HG02938 (cell line): ENCODE results near the gene CLIC1.
"Not testable (repeated sequence)": the region's sequence is repeated elsewhere in the genome, so short reads cannot be mapped to it uniquely, and the experiment has no call there.

Experiments used
- ATAC-seq: cut with Tn5 transposase; IDR thresholded peaks from one replicate; pipeline ENCODE4 v1.9.1; 2021; ENCODE audit warnings: mild to moderate bottlenecking, moderate library complexity; ENCODE audit not compliant: unreplicated experiment

CLIC1 gene

DNA sequence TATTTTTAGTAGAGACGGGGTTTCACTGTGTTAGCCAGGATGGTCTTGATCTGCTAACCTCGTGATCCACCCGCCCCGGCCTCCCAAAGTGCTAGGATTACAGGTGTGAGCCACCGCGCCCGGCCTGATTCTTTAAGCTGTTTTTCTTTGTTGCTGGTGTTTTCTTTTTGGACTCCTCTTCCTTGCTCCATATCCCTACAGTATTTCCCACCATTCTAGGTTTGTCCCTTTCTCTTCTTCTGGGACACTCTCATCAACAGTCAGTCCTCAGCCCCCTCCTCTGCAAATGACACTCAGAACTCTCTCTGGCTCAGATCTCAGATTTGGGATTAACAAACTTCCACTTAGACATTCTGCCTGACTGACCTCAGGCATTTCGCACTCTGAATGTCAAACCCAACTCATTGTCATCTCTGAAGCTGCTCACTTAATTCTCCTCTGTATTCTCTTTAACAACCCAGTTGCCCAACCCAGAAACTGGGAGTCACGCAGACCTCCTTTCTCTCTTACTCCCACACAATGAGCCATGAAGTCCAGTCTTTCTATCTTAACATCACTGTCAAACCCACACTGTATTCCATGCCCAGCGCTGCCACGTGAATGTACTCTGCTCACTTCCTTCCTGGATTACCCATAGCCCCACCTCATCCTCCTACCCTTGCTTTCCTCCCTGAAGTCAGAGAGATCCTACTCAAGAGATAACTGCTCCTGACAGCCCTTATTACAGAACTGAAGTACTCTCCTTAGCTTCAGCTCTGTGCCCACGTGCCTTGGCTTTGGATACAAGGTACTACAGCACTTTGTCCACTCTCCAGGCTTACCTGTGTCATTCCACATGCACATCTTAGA lies 10.6 kb downstream of the CLIC1 start:
- ATAC-seq, result no peak

DNA sequence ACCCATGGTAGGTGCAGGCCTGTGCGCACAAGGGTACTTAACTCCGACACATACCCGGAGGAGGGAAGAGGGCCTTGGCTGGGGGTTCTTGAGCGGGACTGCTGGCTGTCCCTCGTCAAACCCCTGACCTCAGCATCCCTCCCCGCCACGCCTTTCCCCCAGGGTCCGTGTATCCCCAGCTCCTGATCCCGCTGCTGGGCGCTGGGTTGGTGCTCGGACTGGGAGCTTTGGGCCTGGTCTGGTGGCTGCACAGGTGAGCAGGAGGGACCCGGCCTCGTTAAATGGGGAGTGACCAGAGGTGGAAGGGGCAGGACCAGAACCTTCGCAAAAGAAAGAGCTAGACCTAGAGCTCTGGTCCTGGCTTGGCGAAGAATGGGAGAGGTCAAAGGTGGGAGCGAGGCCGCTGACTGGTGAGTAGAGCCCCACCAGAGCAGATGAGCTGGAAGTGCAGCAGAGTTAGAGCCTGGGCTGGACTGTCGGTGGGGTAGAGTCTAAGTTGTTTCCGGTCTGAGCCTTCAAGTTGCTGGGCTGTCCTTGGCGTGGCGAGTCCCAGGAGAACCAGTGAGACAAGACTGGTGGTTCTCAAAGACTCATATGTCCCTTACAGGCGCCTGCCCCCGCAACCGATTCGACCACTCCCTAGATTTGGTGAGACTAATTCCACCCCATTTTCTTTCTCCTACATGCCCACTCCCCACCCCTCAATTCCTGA lies 12.2 kb downstream of the CLIC1 start:
- no peak for ATAC-seq

DNA sequence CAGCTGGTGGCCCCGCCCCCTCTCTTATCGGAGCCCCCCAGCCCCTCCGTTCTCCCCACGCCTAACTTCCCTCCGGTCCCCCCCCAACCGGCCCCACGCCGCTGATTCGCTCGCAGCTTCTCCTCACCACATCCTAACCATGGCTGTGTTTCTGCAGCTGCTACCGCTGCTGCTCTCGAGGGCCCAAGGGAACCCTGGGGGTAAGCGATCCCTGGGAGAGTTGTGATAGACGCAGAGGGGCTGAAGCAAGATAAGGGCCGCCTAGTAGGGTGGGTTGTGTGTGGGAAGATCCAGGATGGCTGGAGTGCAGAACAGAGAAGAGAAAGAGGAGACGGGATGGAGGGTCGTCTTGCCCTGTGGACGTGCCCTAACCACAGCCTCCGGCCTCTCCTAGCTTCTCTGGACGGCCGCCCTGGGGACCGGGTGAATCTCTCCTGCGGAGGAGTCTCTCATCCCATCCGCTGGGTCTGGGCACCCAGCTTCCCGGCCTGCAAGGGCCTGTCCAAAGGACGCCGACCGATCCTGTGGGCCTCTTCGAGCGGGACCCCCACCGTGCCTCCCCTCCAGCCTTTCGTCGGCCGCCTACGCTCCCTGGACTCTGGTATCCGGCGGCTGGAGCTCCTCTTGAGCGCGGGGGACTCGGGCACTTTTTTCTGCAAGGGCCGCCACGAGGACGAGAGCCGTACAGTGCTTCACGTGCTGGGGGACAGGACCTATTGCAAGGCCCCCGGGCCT lies 12.9 kb downstream of the CLIC1 start, which contains the start of gene MPIG6B:
Gene MPIG6B (plus strand): TSS at position 129 of the 735 bp plus-strand sequence. CDS start 11 bp downstream, at position 140.
- no peak for ATAC-seq

DNA sequence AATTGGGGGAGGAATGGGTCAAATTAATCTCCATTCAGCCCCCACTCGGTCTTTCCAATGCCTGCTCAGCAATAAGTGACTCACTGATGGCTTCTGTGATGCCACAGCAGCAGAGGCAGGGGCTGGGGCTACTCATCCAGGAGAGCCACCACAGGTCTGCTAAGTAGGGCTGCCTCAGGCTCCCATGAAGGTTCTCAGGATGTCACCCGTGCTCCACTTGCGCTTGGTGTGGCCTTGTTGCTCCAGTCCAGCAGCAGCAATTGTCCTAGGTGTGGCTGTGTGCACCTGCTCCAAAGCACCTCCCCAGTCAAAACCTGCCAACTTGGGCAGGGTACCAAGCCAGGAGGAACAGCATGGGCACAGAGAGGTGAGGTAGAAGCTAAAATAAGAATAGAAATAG lies 14.2 kb downstream of the CLIC1 start:
- ATAC-seq, result no peak

DNA sequence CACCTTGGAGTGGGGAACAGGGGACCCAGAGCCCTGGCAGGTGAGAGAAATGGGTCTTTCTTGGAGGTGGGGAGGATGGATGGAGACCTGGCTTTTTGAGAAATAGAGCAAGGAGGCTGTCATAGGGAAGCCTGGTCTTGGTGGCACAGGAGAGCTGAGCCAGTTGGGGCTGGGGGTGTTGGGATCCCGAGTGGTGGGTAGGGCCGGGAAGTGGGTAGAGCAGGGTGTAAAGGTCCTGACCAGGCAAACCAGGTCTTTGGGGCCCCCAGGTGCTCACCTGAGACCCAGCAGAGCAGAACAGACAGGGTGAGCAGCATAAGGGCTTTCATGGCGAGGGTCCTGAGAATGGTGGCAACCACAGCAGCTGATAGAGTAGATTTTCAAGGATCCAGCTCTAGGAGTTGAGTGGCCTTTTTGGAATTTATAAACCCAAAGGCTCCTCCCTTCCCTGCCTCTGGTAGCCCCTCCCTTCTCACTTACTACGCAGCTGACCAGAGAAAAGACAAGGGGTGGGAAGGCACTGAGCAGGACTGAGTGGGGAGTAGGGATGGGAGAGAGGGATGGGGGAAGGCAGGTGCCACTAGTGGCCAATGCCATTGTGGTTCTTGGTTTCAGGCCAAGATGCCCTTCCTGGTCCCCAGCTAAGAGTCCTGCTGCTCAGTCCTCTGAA lies 14.8 kb downstream of the CLIC1 start, which contains the start of gene LY6G6C:
Gene LY6G6C (minus strand): TSS at position 396 of the 670 bp plus-strand sequence. CDS start 67 bp downstream, at position 329.
- no peak for ATAC-seq

DNA sequence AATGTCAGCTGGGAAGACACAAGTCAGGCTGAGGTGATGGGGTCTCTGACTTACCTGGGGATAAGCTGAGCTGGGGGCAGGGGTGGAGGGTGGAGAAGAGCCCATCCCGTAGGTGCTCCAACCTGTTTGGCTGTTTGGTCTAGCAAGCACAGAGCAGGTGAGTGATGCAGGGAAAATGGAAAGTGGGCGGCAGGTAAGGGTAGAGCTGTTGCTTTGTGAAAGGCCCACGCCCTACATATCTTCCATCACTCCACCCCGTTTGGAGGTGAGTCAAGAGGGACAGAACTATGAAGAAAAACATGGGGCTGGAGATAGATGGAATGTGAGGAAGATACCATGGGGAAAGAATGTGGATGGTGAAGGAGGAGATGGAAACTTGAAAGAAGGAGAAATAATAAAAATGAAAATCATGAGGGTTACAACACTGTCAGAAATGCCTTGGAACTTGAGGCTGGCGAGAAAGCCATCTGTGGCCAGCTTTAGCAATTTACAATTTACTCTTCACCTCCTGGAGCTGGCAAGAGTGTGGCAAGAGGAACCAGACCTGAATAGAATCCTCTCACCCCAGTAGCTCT lies 16.0 kb downstream of the CLIC1 start:
- ATAC-seq, result no peak

DNA sequence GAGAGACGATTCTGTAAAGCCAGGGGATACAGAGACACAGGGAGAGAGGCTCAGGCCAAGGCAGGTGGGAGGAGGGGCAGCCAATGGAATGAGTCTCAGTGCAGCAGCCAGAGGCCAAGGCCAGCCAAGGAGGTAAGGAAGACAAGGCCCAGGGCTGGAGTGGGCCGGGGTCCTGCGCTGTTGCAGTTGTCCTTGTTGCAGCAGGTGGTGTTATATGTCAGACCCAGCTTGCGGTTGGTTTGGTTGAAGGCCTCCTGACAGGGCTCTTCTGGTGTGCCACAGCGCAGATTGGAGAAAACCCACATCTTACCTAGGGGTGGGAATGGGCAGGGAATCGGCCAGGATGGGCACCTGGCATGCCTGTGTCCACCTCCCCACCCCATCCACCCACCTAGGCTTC lies 17.3 kb downstream of the CLIC1 start:
- no peak for ATAC-seq

DNA sequence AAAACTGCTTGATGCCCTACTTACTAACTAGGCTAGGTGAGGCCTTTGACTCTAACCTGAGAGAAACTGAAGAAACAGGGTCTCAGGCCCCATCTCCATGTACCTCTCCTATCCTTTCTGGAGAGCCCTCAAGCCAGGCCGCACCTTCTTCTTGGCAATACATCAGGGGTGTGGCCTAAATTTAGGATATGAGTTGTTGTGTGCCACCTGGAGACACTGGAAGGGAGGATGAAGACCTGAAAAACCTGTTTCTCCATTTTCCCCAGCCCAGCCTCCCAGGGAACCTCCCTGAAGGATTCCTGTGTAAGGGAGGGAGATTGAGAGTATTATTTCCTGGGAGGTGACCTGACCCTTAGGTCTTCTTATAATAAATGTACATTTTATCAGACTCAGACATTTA lies 18.1 kb downstream of the CLIC1 start:
- no peak for ATAC-seq

DNA sequence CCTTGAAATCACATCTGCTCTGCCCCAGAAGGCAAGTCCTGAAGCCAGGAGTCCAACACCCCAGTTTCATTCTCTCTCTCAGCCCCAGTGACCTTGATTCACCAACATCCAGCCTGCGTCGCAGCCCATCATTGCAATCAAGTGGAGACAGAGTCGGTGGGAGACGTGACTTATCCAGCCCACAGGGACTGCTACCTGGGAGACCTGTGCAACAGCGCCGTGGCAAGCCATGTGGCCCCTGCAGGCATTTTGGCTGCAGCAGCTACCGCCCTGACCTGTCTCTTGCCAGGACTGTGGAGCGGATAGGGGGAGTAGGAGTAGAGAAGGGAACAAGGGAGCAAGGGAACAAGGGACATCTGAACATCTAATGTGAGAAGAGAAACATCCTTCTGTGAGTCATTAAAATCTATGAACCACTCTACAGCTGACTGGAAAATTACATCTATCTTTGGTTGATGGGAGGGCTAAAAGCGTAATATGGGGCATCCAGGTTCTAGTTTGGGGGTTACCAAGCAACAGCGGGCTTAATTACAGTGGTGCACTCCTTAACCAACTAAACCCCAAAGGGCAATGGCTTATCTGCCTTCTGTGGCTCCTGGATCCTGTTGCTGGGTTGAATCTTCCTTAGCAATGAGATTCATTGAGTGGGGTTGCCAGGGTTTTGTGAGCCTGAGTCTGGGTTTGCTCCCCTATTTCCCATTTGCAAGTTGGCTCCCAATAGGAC lies 18.7 kb downstream of the CLIC1 start:
- ATAC-seq, result no peak

DNA sequence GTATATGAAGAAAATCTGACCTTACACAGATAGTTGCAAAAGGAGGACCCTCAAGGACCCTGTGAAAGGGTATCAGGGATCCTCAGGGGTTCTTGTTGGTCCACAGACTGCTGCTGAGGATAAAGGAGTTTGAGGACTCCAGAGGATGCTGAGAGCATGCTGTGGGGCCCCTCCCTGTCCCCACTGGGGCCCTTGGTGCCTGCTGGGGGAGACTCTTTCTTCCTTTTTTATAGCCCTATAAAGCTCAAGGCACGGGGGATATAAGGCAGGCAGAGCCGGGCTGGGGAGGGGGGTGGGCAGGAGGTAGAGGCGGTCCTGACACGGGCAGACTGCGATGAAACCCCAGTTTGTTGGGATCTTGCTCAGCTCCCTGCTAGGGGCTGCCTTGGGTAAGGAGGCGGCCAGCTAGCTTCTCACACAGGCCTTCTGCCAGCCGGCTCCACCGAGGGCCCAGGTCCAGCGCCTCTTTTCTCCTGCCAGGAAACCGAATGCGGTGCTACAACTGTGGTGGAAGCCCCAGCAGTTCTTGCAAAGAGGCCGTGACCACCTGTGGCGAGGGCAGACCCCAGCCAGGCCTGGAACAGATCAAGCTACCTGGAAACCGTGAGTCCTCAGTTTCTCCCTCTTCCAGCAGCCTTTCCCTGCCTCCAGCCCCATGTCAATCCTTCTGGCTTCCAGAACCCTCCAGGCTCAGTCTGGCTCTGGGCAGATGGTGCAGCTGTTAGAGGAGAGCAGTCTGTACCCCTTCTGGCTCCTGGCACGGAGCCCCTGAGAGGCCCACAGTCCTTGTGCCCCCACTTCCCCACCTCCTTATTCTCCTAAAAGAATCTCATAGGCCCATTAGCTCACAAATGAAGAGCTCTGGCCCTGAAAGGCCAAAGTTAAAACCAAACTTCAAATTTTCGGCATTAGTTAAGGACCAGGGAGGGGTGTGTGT lies 21.0 kb downstream of the CLIC1 start, which contains the start of gene LY6G6D:
Gene LY6G6D (plus strand): TSS at position 327 of the 937 bp plus-strand sequence. CDS start 8 bp downstream, at position 335.
- ATAC-seq, result no peak

DNA sequence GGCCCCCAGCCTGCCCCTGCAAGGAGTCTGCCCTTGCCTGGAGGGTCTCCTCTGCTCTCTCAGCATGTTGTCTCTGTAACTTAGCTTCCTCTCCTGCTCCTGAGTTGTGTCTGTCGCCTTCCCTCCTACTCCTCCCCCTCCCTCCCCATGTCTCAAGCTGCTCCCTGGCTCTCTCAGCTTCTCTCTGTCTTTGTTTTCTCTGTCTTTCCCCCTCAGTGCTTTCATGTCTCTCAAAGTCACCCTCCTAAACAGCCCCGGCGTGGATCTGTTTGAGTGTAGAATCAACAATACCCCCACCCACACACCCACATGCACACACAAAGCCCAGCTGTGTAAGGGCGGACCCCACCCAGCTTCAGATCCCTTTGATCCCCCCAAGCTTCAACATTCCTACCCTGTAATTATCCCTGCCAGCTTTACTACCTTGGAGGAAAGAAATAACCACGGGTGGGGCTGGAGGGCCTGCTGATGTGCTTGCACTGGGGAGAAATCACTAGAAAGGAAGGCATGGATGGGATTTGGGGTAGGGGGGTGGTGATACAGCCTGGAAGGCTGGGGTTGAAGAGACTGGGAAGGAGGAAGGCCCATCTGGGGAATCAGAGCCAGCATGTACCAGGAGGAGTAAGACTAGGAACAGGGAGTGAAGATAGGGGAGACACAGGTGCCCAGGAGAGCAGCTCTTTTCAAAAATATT lies 22.2 kb downstream of the CLIC1 start:
- no peak for ATAC-seq

DNA sequence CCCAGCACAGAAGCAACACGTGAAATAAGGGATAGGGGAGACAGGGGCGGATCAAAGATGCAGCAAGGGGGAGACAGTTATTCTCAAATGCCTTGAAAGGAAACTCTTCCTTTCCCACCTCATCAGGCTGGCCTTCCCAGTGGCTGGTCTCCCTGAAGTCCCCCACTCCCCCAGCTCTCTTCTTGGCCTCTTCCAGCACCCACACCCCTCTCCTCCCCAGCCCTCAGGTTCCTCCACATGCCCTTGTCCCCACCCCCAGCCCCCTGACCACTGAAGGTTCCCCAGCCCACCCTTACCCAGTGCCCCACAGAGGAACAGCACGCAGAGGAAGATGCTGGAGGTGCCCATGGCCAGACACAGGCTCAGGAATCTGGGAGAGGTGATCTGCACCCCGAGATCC lies 22.9 kb downstream of the CLIC1 start:
- ATAC-seq, result no peak

DNA sequence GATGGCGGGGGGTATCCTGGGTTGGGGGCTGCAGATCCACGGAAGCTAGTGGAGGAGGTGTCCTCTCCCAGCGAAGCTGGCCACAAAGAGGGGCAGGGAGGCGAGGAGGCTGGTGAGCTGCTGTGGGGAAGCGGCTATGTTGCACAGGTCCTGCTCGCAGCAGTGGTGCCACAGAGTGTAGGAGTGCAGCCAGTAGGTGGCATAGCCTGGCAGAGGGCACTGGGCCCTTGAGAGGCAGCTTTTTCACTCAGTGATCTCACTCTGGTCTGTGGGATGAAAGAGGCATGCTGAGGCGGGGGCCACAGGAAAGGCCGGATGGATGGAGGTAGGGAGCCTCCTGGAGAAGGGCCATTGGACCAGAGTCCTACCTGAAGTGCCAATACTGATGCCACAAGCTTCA lies 24.0 kb downstream of the CLIC1 start:
- ATAC-seq, result no peak

DNA sequence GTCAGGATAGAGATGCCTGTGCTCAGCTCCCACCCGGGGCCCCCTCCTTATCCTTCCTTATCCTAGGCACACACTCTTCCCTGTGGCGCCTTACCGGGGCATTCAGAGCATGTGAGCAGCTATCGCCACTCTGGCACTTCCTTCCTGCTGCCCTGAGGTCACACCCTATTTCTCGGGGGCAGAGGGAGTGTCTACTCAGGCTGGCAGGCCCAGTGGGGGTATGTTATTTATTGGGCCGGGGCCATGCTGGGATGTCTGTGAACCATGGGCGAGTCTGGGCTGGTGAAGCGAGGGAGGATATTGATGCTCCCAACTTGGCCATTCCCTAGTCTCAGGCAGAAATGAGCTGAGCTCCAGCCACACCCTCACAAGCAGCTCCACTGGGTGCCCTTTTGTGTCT lies 25.1 kb downstream of the CLIC1 start:
- no peak for ATAC-seq

DNA sequence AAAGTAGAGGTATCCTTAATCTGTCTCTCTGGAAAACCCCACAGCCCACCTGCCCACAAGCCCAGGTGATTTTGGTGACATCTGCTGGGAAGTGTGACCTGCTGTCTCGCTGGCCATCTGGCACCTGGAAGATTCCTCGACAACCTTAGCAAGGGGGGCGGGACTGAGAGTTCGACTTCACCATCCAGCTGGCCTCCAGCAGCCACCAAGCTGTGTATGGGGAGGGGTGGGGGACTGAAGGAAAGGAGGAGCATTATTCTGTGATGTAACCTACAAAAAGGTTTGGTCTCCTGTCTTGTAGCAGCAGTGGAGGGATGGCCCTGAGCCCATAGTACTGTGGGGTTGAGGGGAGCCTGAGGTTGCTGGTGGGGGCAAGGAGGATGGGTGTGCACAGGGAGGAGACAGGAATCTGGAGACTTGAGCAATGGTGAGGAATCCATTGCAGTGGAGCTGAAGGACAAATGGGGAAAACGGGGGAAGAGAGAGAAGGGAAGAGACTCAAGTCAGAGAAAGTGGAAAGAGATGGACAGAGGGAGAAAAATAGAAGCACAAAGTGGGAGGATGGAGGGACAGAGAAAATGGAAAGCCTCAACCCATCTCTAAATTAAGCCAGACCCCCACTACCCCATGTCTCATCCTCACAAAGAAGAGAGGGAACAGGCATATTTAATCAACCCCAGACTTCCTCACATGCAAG lies 25.7 kb downstream of the CLIC1 start:
- ATAC-seq, result no peak

DNA sequence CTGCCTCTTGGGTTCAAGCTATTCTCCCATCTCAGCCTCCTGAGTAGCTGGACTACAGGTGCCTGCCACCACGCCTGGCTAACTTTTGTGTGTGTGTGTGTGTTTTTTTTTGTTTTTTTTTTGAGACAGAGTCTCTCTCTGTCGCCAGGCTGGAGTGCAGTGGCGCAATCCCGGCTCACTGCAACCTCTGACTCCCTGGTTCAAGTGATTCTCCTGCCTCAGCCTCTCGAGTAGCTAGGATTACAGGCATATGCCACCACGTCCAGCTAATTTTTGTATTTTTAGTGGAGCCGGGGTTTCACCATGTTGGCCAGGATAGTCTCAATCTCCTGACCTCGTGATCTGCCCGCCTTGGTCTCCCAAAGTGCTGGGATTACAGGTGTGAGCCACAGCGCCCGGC lies 27.2 kb downstream of the CLIC1 start:
- not testable (repeated sequence) for ATAC-seq

DNA sequence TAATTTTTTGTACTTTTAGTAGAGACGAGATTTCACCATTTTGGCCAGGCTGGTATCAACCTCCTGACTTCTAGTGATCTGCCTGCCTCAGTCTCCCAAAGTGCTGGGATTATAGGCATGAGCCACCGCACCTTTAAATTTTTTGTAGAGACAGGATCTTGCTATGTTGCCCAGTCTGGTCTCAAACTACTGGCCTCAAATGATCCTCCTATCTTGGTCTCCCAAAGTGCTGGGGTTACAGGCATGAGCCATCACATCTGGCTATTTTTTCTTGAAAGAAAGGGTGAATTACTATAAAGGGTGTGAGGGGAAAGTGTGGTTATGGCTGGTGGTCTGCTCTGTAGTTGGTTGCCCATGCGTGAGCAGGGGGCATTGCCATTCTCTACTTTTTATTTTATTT lies 28.1 kb downstream of the CLIC1 start:
- ATAC-seq, result no peak
